ENCODE measurements around the gene C16orf90.

The C16orf90 gene

DNA sequence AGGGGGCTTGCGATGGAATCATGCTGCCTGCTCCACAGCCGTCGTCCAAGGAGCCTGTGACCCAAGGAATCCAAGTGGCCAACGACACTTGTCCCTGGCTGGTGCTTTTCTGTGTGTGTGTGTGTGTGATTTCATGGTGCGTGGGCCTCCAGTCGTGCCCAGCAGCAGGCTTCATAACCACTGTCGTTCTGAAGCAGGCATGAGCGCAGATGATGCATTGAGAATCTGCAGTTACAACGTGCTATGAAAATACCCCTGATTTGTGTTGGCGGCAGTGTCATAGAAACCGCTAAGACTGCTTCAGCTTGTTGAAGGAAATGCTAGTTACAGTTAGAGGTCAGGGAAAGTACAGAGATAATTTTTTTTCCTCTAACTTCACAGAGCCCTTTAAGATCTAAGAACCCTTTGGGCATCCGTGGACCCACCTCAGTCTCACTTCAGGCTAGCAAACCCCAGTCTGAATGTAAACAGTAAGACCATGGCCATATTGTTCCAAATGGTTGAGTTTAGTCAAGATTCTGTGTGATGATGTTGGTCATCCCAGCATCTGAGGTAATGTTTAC, 15.6 kb downstream of the C16orf90 start:
- Histone ChIP-seq H3K9ac (ENCODE audit: low read length) (no peak overlapping the region), H4K20me1 (ENCODE audit: low read depth, low read length) (no peaks in the 10 kb centered on the region; the same call in 1 of the 2 replicates), H3K36me3 (ENCODE audit: low read length) (no peaks in the 10 kb centered on the region), H3K9me2 (replicated peaks; ENCODE audit: insufficient read depth, low read length) (no peaks in the 10 kb centered on the region), H3K9me3 (ENCODE audit: insufficient read depth, low read length) (no peaks in the 10 kb centered on the region), H3K27me3 (ENCODE audit: low read length) (no peaks in the 10 kb centered on the region), H3K4me2 (ENCODE audit: low read depth, low read length, poor library complexity, severe bottlenecking) (no peak overlapping the region), H3K27ac (ENCODE audit: low read depth, low read length) (no peak overlapping the region), H3F3A (ENCODE audit: insufficient read depth) (no peaks in the 10 kb centered on the region), H3K4me3 (ENCODE audit: insufficient read depth, low read length, poor library complexity, severe bottlenecking) (no peak overlapping the region), H2AFZ (ENCODE audit: low read depth, low read length, severe bottlenecking) (no peak overlapping the region), H3K79me2 (ENCODE audit: insufficient read depth, low read length) (peaks cover 43% of the 10 kb centered on the region)
- no peak for TF ChIP-seq EZH2phosphoT487 (conservative IDR thresholded peaks at IDR 0.05; ENCODE audit: low read length)
- TF ChIP-seq, protein P1, sequence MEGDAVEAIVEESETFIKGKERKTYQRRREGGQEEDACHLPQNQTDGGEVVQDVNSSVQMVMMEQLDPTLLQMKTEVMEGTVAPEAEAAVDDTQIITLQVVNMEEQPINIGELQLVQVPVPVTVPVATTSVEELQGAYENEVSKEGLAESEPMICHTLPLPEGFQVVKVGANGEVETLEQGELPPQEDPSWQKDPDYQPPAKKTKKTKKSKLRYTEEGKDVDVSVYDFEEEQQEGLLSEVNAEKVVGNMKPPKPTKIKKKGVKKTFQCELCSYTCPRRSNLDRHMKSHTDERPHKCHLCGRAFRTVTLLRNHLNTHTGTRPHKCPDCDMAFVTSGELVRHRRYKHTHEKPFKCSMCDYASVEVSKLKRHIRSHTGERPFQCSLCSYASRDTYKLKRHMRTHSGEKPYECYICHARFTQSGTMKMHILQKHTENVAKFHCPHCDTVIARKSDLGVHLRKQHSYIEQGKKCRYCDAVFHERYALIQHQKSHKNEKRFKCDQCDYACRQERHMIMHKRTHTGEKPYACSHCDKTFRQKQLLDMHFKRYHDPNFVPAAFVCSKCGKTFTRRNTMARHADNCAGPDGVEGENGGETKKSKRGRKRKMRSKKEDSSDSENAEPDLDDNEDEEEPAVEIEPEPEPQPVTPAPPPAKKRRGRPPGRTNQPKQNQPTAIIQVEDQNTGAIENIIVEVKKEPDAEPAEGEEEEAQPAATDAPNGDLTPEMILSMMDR (IDR thresholded peaks at IDR 0.05; ENCODE audit: insufficient read depth, low read length, poor library complexity, severe bottlenecking), result no peak

DNA sequence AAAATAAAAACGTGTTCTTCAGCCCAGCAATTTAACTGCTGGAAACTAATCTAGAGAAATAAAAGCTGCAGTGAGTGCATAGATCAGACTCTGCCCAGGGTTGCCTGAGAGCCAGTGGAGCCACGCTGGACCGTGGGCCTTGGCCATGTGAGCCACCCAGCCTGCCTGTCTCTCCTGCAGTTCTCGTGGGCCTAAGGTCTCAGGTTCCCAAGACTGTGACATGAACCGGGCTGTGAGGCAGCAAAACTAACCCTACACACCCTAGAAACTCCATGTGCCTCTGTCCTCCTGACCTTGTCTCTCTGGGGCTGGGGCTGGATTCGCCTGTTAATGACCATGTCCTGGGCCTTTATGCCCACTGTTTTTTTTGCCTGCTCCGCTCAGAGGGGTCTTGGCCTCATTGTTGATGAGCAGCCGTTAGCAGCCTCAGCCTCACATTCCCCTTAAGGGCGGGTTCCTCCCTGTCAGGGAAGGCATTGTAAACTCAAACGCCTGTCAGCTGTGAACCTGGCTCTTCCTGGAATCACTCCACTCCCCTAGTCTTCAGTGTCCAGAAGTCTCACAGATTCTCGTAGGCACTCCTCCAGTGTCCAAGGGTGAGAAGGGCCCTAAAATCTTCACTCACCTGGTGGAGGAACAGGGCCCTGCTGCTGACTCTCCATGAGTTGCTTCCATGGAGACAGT, 16.9 kb downstream of the C16orf90 start:
- Histone ChIP-seq H3F3A (ENCODE audit: insufficient read depth) (no peaks in the 10 kb centered on the region), H3K4me3 (ENCODE audit: insufficient read depth, low read length, poor library complexity, severe bottlenecking) (no peak overlapping the region), H2AFZ (ENCODE audit: low read depth, low read length, severe bottlenecking) (no peak overlapping the region), H3K27me3 (ENCODE audit: low read length) (no peaks in the 10 kb centered on the region), H3K9me3 (ENCODE audit: insufficient read depth, low read length) (no peaks in the 10 kb centered on the region), H3K9me2 (replicated peaks; ENCODE audit: insufficient read depth, low read length) (no peaks in the 10 kb centered on the region), H3K27ac (ENCODE audit: low read depth, low read length) (no peak overlapping the region), H3K4me2 (ENCODE audit: low read depth, low read length, poor library complexity, severe bottlenecking) (no peak overlapping the region), H3K36me3 (ENCODE audit: low read length) (no peaks in the 10 kb centered on the region), H3K9ac (ENCODE audit: low read length) (no peak overlapping the region), H3K79me2 (ENCODE audit: insufficient read depth, low read length) (peaks cover 56% of the 10 kb centered on the region), H4K20me1 (ENCODE audit: low read depth, low read length) (no peaks in the 10 kb centered on the region; the same call in 1 of the 2 replicates)
- TF ChIP-seq, protein P1 (IDR thresholded peaks at IDR 0.05; ENCODE audit: insufficient read depth, low read length, poor library complexity, severe bottlenecking), result no peak
- TF ChIP-seq EZH2phosphoT487 (conservative IDR thresholded peaks at IDR 0.05; ENCODE audit: low read length), result no peak

DNA sequence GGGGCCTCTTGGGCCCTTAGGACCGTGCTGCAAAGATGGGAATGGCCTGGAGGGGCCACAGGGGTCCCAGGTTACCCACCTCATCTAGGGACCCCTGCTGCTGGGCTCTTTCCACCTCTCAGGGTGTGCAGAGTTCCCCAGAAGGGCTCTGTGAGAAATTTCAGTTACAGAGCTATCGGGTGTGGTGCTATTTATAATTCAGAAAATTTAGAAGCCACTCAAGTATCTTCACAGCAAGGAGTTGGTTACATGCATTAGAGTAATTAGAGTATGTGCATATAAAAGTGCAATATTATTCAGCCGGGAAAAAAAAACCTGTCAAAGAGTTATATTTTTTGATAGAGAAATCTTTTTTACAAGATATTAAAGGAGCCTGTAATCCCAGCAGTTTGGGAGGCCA, 18.9 kb downstream of the C16orf90 start:
- Histone ChIP-seq H3F3A (ENCODE audit: insufficient read depth) (no peaks in the 10 kb centered on the region), H4K20me1 (ENCODE audit: low read depth, low read length) (no peaks in the 10 kb centered on the region; the same call in 1 of the 2 replicates), H3K4me2 (ENCODE audit: low read depth, low read length, poor library complexity, severe bottlenecking) (no peak overlapping the region), H3K9me3 (ENCODE audit: insufficient read depth, low read length) (peaks cover 7% of the 10 kb centered on the region; the same call in 1 of the 2 replicates), H2AFZ (ENCODE audit: low read depth, low read length, severe bottlenecking) (no peak overlapping the region), H3K27me3 (ENCODE audit: low read length) (no peaks in the 10 kb centered on the region), H3K79me2 (ENCODE audit: insufficient read depth, low read length) (peaks cover 76% of the 10 kb centered on the region), H3K4me3 (ENCODE audit: insufficient read depth, low read length, poor library complexity, severe bottlenecking) (no peak overlapping the region), H3K9ac (ENCODE audit: low read length) (no peak overlapping the region), H3K36me3 (ENCODE audit: low read length) (peaks cover 10% of the 10 kb centered on the region; the same call in 1 of the 2 replicates), H3K9me2 (replicated peaks; ENCODE audit: insufficient read depth, low read length) (no peaks in the 10 kb centered on the region), H3K27ac (ENCODE audit: low read depth, low read length) (no peak overlapping the region)
- TF ChIP-seq EZH2phosphoT487 (conservative IDR thresholded peaks at IDR 0.05; ENCODE audit: low read length), result no peak
